Amygdala (tissue), 56 donors: ENCODE results near the gene GRIK4.
"Not testable (repeated sequence)": the region's sequence is repeated elsewhere in the genome, so short reads cannot be mapped to it uniquely, and the experiment has no call there.

ENCODE experiments used
- DNase-seq, 56 donors: peaks; one replicate each; lab custom pipeline; 2025; lab: John Stamatoyannopoulos, UW

GRIK4 gene

DNA sequence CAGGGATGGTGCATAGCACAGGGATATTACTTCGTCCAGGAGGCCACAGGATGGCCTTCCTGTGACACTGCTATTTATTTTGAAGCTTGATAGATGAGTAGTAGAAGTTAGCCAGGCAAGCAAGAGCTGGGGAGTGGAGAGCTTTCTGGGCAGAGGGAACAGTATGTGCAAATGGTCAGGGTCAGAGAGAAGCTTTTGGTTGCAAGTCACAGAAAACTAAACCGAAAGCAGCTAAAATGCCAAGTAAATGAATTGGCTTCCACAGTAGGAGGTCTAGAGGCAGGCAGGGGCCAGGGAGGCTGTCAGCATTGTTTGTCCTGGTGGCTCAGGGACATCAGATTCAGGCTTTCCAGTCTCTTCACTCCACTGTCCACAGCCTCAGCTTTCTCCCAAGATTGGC lies 247.5 kb downstream of the GRIK4 start:
- DNase-seq: no peak

DNA sequence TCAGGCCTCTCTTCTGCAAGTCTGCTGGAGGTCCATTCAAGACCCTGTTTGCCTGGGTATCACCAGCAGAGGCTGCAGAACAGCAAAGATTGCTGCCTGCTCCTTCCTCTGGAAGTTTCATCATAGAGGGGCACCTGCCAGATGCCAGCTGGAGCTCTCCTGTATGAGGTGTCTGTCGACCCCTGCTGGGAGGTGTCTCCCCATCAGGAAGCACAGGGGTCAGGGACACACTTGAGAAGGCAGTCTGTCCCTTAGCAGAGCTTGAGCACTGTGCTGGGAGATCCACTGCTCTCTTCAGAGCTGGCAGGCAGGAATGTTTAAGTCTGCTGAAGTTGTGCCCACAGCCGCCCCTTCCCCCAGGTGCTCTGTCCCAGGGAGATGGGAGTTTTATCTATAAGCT lies 254.2 kb downstream of the GRIK4 start:
- not testable (repeated sequence) for DNase-seq

DNA sequence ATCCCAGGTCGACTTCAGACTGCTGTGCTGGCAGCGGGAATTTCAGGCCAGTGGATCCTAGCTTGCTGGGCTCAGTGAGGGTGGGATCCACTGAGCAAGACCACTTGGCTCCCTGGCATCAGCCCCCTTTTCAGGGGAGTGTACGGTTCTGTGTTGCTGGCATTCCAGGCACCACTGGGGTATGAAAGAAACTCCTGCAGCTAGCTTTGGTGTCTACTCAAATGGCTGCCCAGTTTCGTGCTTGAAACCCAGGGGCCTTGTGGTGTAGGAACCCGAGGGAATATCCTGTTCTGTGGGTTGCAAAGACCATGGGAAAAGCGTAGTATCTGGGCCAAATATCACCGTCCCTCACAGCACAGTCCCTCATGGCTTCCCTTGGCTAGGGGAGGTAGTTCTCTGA lies 254.8 kb downstream of the GRIK4 start:
- no peak for DNase-seq

DNA sequence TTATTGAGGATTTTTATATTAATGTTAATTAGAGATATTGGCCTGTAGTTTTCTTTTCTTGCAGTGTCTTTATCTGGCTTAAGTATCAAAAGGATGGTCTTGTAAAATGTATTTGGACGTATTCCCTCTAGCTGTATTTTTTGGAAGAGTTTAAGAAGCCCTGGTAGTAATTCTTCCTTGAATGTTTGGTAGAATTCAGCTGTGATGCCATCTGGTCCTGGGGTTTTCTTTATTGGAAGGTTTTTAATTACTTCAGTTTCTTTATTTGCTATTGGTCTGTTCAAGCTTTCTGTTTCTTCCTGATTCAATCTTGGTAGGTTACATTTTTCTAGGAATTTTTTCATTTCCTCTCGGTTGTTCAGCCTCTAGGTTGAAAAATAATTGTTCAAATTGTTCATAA lies 257.4 kb downstream of the GRIK4 start:
- DNase-seq: no peak

DNA sequence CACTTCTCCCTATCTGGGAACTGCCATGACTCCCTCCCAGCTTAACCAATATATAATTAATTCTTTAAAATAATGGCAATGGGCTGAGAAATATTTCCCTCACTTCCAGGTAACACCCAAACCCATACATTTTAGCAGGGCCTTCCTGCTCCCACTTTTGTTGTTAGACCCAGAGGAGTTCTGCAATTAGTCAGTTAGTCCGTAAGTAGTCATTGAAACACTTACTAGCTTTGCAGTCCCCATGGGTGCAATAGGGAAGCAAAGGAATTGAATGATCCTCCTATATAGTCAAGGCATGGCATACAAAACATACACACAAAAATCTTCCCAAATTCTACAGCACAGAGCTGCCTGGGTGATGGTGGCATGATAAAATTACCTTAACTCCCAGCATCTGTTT lies 258.4 kb downstream of the GRIK4 start:
- DNase-seq: no peak

DNA sequence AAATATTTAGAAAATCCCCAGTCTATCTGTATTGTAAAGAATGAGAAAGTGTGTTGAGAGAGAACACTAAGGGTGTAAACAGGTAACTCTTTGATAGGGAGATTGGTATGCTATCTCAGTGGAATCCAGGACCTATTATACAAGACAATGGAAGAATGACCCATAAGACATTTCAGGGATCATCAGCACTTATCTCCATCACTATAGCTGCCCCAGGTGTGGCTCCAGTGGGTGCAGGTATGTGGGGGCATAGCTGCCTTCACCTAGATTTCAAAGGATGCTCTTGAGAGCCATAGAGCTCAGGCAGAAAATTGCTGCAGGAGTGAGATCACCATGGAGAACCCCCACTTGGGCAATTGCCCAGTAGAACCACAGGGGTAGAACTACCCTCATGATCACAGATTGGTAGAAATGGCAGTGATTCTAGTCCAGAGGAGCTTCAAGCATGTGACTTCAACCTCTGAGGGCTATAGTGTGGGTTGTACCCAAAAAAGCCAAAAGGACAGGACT lies 260.1 kb downstream of the GRIK4 start:
- DNase-seq: no peak

DNA sequence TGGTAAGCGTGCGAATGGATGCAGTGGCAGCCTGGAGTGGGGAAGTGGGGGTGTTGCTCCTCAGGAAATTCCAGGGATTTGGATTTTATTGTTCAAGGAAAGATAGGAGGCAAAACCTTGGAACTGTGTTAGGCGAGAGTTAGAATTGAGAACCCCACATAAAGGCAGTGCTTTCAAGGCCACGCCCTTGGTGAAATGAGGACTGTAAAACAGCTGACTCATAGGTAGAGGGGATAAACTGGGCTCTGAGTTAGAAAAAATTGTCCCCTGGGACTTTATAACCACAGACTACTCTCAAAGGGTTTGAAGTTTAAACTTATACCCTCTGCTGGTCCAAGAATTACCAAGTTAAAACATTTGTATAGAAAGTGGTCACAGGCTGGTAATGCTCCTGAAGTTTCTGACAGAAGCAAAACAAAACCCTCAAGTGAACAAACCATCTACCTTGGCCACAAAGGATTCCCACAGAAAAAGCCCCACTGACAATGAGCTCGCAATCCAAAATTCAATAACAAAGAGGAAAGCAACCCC lies 262.0 kb downstream of the GRIK4 start:
- DNase-seq: no peak

DNA sequence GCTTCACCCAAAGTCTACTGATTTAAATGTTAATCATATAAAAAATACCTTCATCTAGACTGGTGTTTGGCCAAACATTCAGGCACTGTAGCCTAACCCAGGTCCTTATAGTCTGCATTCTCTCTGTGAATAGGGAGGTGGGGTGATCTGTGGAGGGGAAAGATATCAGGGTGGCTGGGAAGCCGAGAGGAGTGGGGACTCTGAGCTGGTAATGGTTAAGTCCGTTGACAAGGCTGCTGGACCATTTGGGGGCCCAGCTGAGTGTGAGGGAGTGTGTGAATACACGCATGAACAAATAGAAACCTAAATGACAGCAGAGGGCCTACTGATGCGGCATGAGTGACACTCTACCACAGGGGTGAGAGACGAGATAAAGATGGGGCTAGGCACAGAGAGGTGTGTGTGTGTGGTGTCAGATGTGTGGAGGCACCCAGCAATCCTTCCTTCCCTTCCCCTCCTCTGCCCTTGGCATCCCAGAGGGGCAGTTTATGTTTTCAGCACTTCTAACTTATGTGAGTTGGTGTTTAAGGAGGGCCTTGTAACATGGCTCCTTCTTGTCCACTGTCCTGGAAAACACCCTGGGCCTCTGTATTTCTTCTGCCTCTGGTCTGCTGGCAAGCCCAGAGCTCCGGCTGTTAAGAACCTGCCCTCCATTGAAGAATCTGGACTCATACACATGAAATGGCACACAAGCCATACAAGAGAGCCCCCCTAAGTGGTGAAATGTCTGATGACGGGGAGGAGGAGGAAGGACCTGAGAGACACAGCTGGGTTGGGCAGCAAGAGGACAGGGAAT lies 263.2 kb downstream of the GRIK4 start:
- no peak for DNase-seq

DNA sequence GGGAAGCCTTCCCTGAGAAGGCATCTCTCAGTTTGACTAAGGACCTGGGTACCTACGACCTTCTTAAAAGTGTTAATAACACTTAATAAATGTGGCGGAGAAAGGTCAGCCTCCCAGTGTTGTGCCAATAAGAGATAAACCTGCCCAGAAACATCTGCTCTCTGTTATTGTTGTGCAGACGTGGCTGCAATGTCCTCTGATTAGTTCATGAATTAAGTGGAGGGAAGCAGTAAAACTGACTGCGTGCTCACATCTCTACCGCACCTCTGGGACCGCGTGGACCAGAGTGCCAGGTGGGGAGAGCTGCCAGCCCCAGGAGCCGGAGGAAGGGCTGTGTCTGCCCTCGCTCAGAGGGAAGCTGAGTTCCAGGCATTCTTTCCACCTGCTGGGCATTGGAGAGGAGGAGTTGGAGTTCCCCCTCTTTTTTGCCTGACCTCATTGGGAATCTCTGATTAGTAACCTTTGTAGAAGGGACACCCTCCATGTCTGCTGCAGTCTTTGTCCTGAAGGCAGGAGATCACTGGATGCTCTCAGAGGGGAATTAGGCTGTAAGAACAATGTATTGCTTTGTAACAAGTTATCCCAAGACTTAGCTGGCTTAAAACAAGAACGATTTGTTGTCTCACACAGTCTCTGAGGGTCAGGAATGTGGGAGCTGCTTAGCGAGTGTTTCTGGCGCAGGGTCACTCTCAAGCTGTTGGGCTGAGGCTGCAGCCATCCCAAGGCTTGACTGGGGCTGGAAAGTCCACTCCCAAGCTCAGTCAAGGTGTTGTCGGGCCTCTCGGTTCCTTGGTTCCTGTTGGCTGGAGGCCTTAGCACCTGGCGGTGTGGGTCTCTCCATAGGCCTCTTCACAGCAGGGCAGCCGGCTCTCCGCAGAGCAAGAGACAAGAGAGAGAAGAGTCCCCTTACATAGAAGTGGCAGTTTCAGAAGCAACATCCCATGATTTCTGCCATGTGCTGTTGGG lies 264.7 kb downstream of the GRIK4 start:
- no peak for DNase-seq

DNA sequence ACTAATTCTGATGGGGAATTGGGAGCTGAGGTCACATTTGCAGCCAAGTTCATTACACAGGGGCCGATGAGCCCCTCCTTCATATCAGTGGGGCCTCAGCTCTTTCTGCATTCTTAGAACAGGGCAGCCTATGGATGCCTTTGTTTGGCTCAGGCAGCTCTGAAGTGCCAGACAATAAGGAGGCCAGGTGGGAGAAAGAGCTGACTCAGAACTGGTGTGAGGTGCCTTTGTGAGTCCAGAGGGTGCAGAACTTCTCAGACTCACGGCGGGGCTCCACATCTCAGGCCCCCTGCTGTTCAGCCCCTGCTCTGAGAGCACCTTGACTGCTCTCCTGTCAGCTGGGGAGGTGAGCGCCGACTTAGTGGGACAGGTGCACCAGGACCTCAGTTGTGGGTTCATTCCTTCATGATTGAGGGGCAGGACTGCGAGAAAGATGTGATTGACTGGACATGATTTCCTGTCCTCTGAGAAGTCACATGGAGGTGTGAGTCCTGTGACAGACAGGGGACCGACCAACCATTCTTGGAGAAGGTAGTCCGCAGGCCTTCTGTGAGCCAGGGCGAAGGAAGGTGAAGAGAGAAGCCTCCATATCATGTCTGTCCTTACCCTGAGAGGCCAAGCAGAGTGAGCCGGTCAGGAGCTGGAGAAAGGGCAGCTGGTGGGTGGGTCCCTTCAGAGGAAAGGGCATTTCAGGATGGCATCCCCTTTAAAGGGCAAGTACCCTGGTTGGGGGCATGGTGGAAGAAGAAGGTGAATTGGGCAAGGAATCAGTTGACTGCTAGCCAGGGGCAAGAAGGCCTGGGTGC lies 267.3 kb downstream of the GRIK4 start:
- no peak for DNase-seq

DNA sequence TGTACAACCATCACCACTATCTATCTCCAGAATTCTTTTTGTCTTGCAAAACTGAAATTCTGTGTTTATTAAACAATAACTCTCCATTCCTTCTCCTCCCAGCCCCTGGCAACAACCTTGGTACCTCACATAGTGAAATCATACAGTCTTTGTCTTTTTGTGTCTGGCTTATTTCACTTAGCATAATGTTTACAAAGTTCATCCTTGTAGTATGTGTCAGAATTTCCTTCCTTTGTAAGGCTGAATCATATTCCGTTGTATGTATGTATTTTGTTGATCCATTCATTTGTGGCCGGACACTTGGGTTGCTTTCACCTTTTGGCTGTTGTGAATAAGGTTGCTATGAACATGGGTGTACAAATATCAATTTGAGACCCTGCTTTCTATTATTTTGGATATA lies 268.7 kb downstream of the GRIK4 start:
- DNase-seq: no peak

DNA sequence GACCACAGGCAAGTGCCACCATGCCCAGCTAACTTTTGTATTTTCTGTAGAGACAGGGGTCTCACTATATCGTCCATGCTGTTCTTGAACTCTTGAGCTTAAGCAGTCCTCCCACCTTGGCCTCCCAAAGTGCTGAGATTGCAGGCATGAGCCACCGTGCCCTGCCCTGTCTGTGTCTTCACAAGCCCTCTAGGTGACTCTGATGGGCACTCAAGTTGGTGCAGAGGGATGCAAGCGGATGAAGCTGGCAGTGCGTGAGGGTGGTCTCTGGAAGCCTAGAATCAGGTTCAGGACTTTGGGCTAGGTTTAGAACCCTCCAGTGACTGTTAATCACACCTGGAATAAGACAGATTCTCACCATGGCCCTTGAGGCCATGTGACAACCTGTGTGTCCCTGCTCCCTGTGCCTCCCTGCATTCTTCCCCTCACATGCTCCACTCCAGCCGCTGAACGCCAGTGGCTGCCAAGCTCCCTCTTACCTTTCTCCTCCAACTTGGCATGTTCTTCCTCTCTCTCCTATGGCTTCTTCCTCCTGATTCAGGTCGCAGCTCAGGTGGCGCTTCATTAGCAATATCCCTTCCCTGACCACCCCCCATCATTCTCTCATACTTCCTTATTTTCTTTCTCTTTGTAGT lies 270.1 kb downstream of the GRIK4 start:
- no peak for DNase-seq

DNA sequence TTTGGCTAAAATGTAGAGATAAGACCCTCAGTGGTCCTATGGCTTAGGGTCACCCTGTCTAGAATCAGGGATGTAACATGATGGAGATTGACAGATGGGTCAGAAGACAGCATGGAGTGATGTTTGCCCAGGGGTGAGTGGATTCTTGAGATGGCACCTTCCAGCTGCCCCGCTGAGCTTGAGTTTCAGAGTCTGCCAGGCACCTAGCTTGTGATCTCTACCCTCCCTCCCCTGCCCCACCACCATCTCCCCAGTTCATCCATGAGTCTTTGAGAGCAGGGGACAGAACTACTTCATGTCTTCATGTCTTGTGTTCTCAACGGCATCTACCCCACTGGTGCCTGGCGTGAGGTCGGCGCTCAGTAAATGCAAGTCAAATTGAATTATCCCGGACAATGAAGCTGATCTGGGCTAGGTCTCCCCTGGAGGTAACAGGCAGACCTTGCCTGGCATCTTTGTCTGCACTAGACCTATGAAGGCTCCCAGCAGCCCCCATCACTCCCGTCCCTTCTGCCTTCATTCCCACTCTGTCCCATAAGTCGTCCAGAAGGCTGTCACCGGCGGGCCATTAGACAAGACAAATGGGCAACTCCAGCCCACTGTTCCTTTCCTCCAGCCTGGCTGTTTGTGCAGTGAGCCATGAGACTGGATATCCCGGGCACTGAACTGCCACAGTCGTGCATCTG lies 273.2 kb downstream of the GRIK4 start:
- no peak for DNase-seq

DNA sequence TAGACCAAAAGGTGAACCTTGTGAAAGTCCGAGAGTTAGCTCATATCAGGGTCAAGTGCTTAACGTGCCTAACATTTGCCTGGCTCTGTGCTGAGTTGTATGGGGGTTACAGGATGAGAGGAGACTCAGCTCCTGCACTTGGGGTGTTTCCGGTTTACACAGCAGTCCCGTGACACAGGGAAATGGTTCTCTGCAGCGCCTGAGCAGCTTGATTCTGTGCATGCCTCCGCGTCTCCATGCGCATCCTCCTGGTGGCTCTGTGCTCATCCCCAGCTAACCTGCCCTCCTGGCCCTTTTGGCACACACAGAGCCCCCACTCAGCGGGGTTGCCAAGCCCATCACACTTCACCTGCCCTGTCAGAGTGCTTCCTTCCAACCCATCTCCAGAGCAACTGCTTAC lies 274.0 kb downstream of the GRIK4 start:
- DNase-seq: no peak

DNA sequence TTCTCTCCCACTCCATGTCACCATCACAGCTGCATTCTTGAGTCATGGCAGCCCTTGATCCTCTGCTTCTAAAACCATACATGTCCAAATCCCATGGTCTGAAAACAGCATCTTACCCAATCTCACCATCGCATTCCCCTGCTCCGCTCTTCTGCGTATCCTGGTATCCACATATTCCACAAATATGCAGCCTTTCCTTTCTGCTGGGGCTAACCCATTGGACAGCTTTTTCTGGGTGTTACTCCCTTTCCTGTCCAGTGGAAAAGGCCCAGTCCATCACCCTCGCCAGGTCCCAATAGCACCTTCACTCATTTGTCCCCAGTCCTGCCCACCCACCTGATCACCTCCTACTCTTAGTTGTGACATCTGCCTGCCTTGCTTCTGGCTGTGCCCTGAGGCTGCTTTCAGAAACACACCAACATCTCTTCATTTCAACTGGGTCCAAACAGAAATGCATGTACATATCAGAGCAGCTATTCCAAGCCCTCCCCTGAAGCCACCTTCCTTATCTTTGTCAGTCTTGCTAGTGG lies 274.7 kb downstream of the GRIK4 start:
- no peak for DNase-seq

DNA sequence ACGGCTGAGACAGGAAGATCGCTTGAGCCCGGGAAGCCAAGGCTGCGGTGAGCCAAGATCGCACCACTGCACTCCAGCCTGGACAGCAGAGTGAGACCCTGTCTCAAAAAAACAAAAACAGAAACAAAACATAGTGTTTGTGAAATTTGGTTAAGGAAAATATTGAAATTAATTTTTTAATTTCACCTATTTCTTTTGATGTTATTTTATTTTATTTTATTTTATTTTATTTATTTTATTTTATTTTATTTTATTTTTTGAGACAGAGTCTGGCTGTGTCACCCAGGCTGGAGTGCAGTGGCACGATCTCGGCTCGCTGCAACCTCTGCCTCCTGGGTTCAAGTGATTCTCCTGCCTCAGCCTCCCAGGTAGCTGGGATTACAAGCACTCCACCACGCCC lies 275.7 kb downstream of the GRIK4 start:
- not testable (repeated sequence) for DNase-seq

DNA sequence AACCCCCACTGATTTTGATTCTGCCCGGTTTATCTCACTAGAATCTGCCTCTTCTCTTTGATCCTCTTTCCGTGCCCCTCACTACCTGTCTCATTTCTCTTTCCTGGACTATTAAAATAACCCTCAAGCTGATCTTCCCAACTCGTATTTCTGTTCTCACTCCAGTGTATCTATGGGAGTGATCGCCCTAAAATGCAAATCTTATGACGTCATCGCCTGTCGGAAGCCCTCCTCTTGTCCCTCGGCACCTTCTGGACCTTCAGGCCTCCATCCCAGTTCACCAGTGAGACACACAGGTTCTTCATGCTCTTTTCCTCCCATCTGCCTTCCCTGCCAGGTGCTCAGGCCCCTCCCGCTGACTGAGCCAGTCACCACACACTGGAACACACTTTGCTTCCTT lies 277.8 kb downstream of the GRIK4 start:
- no peak for DNase-seq

DNA sequence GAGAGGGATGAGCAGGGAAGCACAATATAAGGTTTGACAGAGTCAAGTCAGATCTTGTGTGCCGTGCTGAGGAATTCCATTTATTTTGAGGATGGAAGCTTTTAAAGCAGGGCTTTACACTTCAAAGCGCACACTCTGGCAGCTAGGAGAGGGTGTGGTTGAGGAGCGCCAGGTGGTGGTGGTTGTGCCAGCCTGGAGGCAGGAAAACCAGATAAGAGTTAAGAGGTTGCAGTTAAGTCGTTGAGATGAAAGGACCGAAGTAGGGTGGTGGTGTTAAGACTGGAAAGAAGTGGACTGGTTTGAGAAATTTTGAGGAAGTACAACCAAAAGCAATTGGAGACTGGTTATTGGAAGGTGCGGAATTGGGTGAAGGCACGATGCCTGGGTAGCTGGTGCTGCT lies 280.8 kb downstream of the GRIK4 start:
- DNase-seq: no peak

DNA sequence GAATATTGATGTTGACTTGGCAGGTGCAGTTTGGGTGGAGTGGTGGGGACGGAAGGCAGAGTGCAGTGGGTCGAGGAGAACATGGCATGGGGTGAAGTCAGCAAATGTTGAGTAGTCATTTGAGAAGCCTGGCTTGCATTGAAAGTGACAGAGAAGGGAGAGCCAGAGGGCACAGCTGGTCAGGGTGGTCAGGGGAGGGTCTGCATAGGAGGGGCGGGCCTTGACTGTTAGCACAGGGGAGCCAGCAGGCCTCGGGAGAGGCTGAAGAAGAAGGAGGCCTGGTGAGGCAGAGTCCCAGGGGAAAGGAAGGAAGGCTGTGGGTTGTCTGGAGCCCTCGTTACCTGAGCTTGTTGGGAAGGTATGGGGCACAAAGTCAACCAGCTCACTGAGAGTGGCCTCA lies 281.6 kb downstream of the GRIK4 start:
- no peak for DNase-seq
